ENCODE measurements around the gene GFI1B.
"Not testable (repeated sequence)": the region's sequence is repeated elsewhere in the genome, so short reads cannot be mapped to it uniquely, and the experiment has no call there.

The GFI1B gene
- total RNA-seq, result 0 to 0.34 reads per million in 2 donors

GRCh38 chr9:132978451-132979131 lies at the start of gene GFI1B:
GFI1B (plus strand) TSS chr9:132978694; CDS start chr9:132986679, 7,985 bp downstream.
- DNase-seq, result no peak

GRCh38 chr9:132931178-132931735 lies 47.2 kb upstream of the GFI1B start:
- DNase-seq, result no peak

- DNase-seq, result no peak
These were observed 43.5 kb upstream of the GFI1B start for GRCh38 chr9:132935026-132935425.

- DNase-seq, result no peak
These were observed 41.0 kb upstream of the GFI1B start for GRCh38 chr9:132937463-132937901.

GRCh38 chr9:132939169-132939568 lies 39.3 kb upstream of the GFI1B start:
- no peak for DNase-seq

GRCh38 chr9:132942541-132943182 lies 35.8 kb upstream of the GFI1B start:
- DNase-seq, result no peak

- peak in 2 of 5 experiments; percentile 1 to 20 for DNase-seq
These were observed 34.7 kb upstream of the GFI1B start for GRCh38 chr9:132943651-132944293.

GRCh38 chr9:132944294-132945185 lies 34.0 kb upstream of the GFI1B start, which contains the start of gene TSC1:
TSC1 (minus strand) TSS chr9:132944616; CDS start chr9:132928872, 15,744 bp downstream.
- peak; percentile 95 to 99 (median 97) for DNase-seq

- DNase-seq, result no peak
These were observed 33.0 kb upstream of the GFI1B start for GRCh38 chr9:132945186-132946130.

- no peak for DNase-seq
These were observed 32.3 kb upstream of the GFI1B start for GRCh38 chr9:132946211-132946610.

- DNase-seq, result no peak
These were observed 31.7 kb upstream of the GFI1B start for GRCh38 chr9:132946631-132947295.

- DNase-seq, result no peak
These were observed 30.7 kb upstream of the GFI1B start for GRCh38 chr9:132947756-132948155.

- DNase-seq, result no peak
These were observed 29.9 kb upstream of the GFI1B start for GRCh38 chr9:132948482-132949050.

- DNase-seq, result no peak
These were observed 28.8 kb upstream of the GFI1B start for GRCh38 chr9:132949709-132950108.

- no peak for DNase-seq
These were observed 23.4 kb upstream of the GFI1B start for GRCh38 chr9:132955123-132955522.

GRCh38 chr9:132955768-132956167 lies 22.7 kb upstream of the GFI1B start:
- no peak for DNase-seq

GRCh38 chr9:132957805-132958204 lies 20.7 kb upstream of the GFI1B start:
- no peak for DNase-seq

GRCh38 chr9:132961002-132961401 lies 17.5 kb upstream of the GFI1B start:
- no peak for DNase-seq

GRCh38 chr9:132965478-132965877 lies 13.0 kb upstream of the GFI1B start:
- no peak for DNase-seq

GRCh38 chr9:132967908-132968307 lies 10.6 kb upstream of the GFI1B start:
- DNase-seq, result not testable (repeated sequence)
